ENCODE measurements around the gene PDE4D.

DNA sequence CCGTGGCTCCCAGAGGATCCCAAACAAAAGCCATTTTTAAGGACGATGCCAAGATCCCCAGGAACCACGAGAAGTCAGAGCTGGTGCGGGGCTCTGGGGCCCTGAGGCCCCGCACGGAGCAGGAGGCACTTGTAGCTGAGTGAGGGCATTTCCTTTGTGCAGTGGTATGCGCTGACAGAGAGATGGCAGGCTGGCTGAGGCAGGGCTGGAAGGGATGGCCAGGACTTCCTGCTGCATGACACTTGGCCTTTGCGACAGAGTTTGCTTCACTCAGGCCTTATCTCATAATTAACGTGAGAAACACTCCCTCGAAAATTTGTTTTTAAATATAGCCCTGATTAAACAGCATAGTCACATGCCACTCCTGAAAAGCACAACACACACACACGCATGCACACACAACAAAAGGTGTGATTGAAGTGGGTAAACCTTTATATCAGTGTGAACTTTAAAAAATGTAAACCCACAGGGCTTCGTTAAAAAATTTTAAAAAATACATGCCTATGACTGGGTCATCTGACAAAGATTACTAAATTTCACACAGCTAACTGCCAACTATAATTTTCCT is 536.6 kb downstream of the PDE4D start:
- no peak for TF ChIP-seq POLR2A (IDR thresholded peaks at IDR 0.05)
- TF ChIP-seq, protein P1, sequence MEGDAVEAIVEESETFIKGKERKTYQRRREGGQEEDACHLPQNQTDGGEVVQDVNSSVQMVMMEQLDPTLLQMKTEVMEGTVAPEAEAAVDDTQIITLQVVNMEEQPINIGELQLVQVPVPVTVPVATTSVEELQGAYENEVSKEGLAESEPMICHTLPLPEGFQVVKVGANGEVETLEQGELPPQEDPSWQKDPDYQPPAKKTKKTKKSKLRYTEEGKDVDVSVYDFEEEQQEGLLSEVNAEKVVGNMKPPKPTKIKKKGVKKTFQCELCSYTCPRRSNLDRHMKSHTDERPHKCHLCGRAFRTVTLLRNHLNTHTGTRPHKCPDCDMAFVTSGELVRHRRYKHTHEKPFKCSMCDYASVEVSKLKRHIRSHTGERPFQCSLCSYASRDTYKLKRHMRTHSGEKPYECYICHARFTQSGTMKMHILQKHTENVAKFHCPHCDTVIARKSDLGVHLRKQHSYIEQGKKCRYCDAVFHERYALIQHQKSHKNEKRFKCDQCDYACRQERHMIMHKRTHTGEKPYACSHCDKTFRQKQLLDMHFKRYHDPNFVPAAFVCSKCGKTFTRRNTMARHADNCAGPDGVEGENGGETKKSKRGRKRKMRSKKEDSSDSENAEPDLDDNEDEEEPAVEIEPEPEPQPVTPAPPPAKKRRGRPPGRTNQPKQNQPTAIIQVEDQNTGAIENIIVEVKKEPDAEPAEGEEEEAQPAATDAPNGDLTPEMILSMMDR (IDR thresholded peaks at IDR 0.05): no peak

All from right lobe of liver (tissue), 4 donors.